Brain microvascular endothelial cell (primary cell): ENCODE data around the gene SMARCAD1.

Source experiments
- DNase-seq: peaks from one replicate; pipeline ENCODE4 v3.0.0-alpha.2; 2020
- H3K27ac ChIP-seq: fragments of 250-450 bp; sonication (Bioruptor Pico); 2 replicates; pipeline ENCODE4 v1.5.1; 2020; ENCODE audit warnings: mild to moderate bottlenecking, moderate library complexity
- H3K27me3 ChIP-seq: fragments of 250-450 bp; sonication (Bioruptor Pico); replicated peaks from 2 replicates; pipeline ENCODE4 v1.5.1; 2020; ENCODE audit warnings: mild to moderate bottlenecking
- H3K36me3 ChIP-seq: fragments of 250-450 bp; sonication (Bioruptor Pico); replicated peaks from 2 replicates; pipeline ENCODE4 v1.5.1; 2020; ENCODE audit warnings: mild to moderate bottlenecking
- H3K4me3 ChIP-seq: 2 replicates; pipeline ENCODE4 v1.5.1; 2011; ENCODE audit warnings: low read depth, mild to moderate bottlenecking, control low read depth, low read length, moderate library complexity
- CTCF ChIP-seq: IDR thresholded peaks from 2 replicates; pipeline ENCODE4 v1.5.1; 2011; ENCODE audit warnings: low read depth, mild to moderate bottlenecking, moderate library complexity, low read length, control low read depth, inconsistent platforms; ENCODE audit errors: missing control alignments
- in situ Hi-C: cut with HindIII; loops from 2 replicates; pipeline ENCODE4 v1.10.0; 2017; ENCODE audit warnings: low sequenced_read_pairs, low pct_ligation_motif_present

Gene SMARCAD1

GRCh38 chr4:94169803-94170372, 37.8 kb upstream of the SMARCAD1 start:
- H3K4me3 ChIP-seq = no peak overlapping the region
- no peaks in the 10 kb centered on the region for H3K27me3 ChIP-seq
- H3K27ac ChIP-seq = no peak overlapping the region
- no peaks in the 10 kb centered on the region for H3K36me3 ChIP-seq
- no peak for DNase-seq
- in situ Hi-C loops = no loop called here
- no peak for TF ChIP-seq CTCF

DNA sequence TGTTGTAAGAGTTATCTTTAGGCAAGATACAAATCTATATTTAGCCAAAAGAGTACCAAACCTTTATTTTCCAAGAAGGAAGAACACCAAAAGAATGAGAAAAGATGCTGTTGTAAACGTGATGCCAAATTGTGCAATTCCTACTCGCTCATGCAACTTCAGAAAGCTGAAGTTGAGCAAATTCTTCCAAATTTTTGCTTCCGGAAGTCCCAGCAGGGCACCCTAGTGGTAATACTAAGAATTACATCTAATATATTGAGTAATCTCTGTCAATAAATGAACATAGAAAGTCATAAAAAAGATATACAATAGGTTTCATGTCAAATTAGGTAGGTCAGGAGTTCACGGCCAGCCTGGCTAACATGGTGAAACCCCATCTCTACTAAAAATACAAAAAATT, 36.0 kb upstream of the SMARCAD1 start:
- in situ Hi-C loops = no loop called here
- TF ChIP-seq CTCF = peak; percentile 62
- no peak overlapping the region for H3K4me3 ChIP-seq
- no peak overlapping the region for H3K27ac ChIP-seq
- no peak for DNase-seq
- H3K36me3 ChIP-seq = no peaks in the 10 kb centered on the region
- H3K27me3 ChIP-seq = no peaks in the 10 kb centered on the region

DNA sequence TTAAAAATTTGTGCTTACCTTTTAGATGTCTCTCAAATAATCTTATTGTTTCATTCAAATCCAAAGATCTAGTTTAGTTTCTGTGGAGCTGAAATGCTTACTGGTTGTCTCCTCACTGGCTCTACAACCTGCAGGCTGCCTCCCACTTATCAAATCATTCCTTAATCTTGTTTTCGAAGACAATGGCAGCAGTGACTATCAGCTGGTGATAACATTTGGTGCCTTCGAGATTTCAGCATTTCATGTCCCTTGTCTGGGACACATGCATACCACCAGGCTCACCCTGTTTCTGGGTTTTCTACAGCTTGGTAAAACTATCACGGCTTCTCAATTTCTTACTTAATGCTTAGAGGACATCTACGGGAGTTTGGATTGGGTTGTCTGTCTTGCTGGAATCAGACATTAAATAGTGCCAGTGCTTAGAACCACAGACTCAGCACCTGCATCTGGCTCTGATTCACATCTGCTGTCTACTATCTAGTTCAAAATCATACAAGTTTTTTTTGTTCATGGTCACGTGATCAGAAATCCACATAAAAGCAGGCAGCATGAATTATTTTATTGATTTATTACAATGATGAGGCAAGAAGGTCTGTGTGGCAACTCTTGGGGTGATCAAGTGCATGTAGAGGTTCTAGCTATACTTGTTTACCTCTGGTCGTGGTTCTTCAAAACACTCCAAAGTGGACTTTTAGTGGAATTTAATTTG, 32.0 kb upstream of the SMARCAD1 start:
- Histone ChIP-seq H3K27ac (no peak overlapping the region), H3K27me3 (no peaks in the 10 kb centered on the region), H3K4me3 (no peak overlapping the region), H3K36me3 (no peaks in the 10 kb centered on the region)
- no peak for DNase-seq
- in situ Hi-C loops = no loop called here
- no peak for TF ChIP-seq CTCF

DNA sequence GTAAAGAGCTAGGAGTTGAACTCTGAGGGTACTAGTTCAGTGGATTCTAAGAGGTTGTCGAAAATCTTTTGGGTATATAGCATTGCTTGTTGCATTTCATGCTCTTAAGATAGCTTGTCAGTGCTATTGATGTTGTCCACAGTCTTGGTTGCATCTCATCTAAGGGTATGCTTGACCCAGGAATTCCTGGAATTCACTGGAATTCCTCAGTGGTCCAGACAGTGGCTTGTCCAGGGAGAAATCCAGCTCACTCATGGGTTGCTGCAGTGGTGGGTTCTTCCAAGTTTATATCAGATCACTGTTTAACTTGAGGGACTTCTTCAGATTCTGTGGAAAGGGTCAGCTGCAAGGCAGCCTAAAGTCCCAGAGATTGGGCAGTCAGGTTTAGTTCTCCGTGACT, 29.8 kb upstream of the SMARCAD1 start:
- no peak overlapping the region for H3K27ac ChIP-seq
- no peak for TF ChIP-seq CTCF
- H3K27me3 ChIP-seq = no peaks in the 10 kb centered on the region
- no peaks in the 10 kb centered on the region for H3K36me3 ChIP-seq
- no peak overlapping the region for H3K4me3 ChIP-seq
- in situ Hi-C loops = no loop called here
- DNase-seq = no peak

DNA sequence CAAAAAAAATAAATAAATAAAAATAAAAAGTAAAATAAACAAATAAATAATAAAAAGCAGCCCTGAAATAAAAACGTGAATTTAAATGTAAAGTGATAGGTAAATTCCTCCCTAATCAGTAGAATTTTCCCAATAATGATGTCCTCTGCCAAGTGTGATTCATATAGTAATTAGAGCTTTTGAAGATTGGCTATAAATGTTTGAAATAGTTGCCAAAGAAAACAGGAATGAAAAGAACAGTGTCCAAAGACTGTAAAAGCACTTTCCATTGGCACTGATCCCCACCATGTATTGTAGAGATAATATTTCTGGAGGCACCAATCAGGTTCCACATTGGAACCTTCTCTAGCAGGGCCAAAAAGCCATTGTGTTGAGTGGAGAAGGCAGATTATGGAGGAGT, 25.9 kb upstream of the SMARCAD1 start:
- DNase-seq = no peak
- Histone ChIP-seq H3K36me3 (no peaks in the 10 kb centered on the region), H3K27ac (no peak overlapping the region), H3K27me3 (no peaks in the 10 kb centered on the region), H3K4me3 (no peak overlapping the region)
- no peak for TF ChIP-seq CTCF
- in situ Hi-C loops = no loop called here

DNA sequence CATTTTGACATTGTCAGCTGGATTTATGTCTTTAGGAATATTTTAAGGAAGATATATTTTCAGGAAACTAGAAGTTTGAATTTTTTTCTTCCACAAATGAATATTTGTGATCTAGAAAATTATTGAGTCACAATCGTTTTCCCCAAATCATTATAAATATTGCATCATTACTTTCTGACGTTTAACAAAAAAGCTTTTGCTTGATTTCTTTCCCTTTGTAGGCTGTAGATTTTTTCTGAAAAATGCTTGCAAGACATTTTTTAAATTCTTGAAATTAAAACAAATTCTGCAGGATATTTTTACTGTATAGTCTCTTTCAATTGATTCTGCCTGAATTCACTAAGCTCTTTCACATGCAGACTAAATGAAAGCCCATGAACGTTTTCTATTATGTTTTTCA, 4.9 kb upstream of the SMARCAD1 start:
- Histone ChIP-seq H3K4me3 (no peak overlapping the region), H3K27ac (no peak overlapping the region), H3K27me3 (no peaks in the 10 kb centered on the region), H3K36me3 (no peaks in the 10 kb centered on the region)
- no peak for DNase-seq
- TF ChIP-seq CTCF = no peak
- in situ Hi-C loops = no loop called here
